AG10803 (cell line): ENCODE data around the gene SLC23A2.
"Not testable (repeated sequence)": the region's sequence is repeated elsewhere in the genome, so short reads cannot be mapped to it uniquely, and the experiment has no call there.

Source experiments
- DNase-seq: peaks from one replicate; pipeline ENCODE4 v3.0.0; 2010; ENCODE audit warnings: low read depth
- H3K4me3 ChIP-seq: 2 replicates; pipeline ENCODE4 v1.5.1; 2011; ENCODE audit warnings: mild to moderate bottlenecking, low read length, control low read depth
- CTCF ChIP-seq: conservative IDR thresholded peaks from 2 replicates; pipeline ENCODE4 v1.5.1; 2011; ENCODE audit warnings: mild to moderate bottlenecking, low read length, control low read depth, inconsistent platforms

SLC23A2 gene

GRCh38 chr20:4854561-4854901 lies 146.8 kb downstream of the SLC23A2 start:
- no peak for TF ChIP-seq CTCF
- H3K4me3 ChIP-seq, result no peak overlapping the region
- DNase-seq, result no peak

- DNase-seq, result no peak
- TF ChIP-seq CTCF, result no peak
- H3K4me3 ChIP-seq, result no peak overlapping the region
These were observed 147.4 kb downstream of the SLC23A2 start for GRCh38 chr20:4853757-4854560.

GRCh38 chr20:4853004-4853403 lies 148.3 kb downstream of the SLC23A2 start:
- no peak for DNase-seq

GRCh38 chr20:4850960-4851359 lies 150.3 kb downstream of the SLC23A2 start:
- TF ChIP-seq CTCF, result no peak
- no peak for DNase-seq

More at GRCh38 chr20:4853004-4853403, 148.3 kb downstream of the SLC23A2 start:
- no peak overlapping the region for H3K4me3 ChIP-seq
- no peak for TF ChIP-seq CTCF

GRCh38 chr20:4848829-4849228 lies 152.5 kb downstream of the SLC23A2 start:
- DNase-seq, H3K4me3 ChIP-seq: not testable (repeated sequence)

More at GRCh38 chr20:4850960-4851359, 150.3 kb downstream of the SLC23A2 start:
- H3K4me3 ChIP-seq, result no peak overlapping the region

GRCh38 chr20:4848041-4848440 lies 153.3 kb downstream of the SLC23A2 start:
- no peak for TF ChIP-seq CTCF
- no peak overlapping the region for H3K4me3 ChIP-seq
- DNase-seq, result no peak

- no peak for DNase-seq
These were observed 154.5 kb downstream of the SLC23A2 start for GRCh38 chr20:4846821-4847220.

More at GRCh38 chr20:4846821-4847220, 154.5 kb downstream of the SLC23A2 start:
- H3K4me3 ChIP-seq, result no peak overlapping the region
- no peak for TF ChIP-seq CTCF
